Peyer's patch (tissue), 4 donors: ENCODE data around the gene MISP. TPM values are rescaled to one million over a fixed set of nuclear protein-coding genes. Genes with fewer than 3 reads are reported as not detected.
"Not testable (repeated sequence)": the region's sequence is repeated elsewhere in the genome, so short reads cannot be mapped to it uniquely, and the experiment has no call there.

Source experiments
- DNase-seq, 3 donors: peaks; one replicate each; pipeline ENCODE4 v3.0.0-alpha.2; 2017 to 2019
- H3K27ac ChIP-seq, 4 donors: fragments of 200-600 bp; sonication (generic); one replicate each; pipeline ENCODE4 v1.5.1; 2016 to 2019
- H3K27me3 ChIP-seq, 2 donors: fragments of 200-600 bp; sonication (generic); one replicate each; pipeline ENCODE4 v1.5.1; 2019
- H3K36me3 ChIP-seq, 3 donors: fragments of 200-600 bp; sonication (generic); one replicate each; pipeline ENCODE4 v1.5.1; 2016 to 2019
- H3K4me1 ChIP-seq, 4 donors: fragments of 200-600 bp; sonication (generic); one replicate each; pipeline ENCODE4 v1.5.1; 2016 to 2019
- H3K4me3 ChIP-seq, 4 donors: fragments of 200-600 bp; sonication (generic); 1 replicate in 3 of 4; 2 replicates in 1 of 4; pipeline ENCODE4 v1.5.1; 2016 to 2019; ENCODE audit warnings: mild to moderate bottlenecking in 1 of 4
- H3K9me3 ChIP-seq, 4 donors: fragments of 200-600 bp; sonication (generic); one replicate each; pipeline ENCODE4 v1.5.1; 2016 to 2019; ENCODE audit warnings: mild to moderate bottlenecking in 1 of 4
- CTCF ChIP-seq, 6 experiments: fragments of 450-650 bp in 4 of 6; fragments of 200-600 bp in 2 of 6; sonication (generic) in 1 of 6; IDR thresholded peaks; one replicate each; pipeline ENCODE4 v1.5.1; 2017 to 2019; ENCODE audit warnings: antibody characterized with exemption in 6 of 6, mild to moderate bottlenecking in 3 of 6, moderate library complexity in 1 of 6
- POLR2A ChIP-seq, 2 donors: fragments of 450-650 bp; IDR thresholded peaks; one replicate each; pipeline ENCODE4 v1.5.1; 2017; ENCODE audit warnings: antibody characterized with exemption in 2 of 2, mild to moderate bottlenecking in 2 of 2, moderate library complexity in 2 of 2
- total RNA-seq, 4 donors: library from RNA; depleted of rRNA; stranded (reverse); fragments of >200 nt; gene quantifications; one replicate each; pipeline ENCODE4 v1.1.0, GENCODE V29; 2016

MISP gene
- total RNA-seq, 4 donors from 2014 or later = 116 to 828 (median 637) TPM

GRCh38 chr19:726993-727956 is 23.6 kb upstream of the MISP start:
- no peak for TF ChIP-seq POLR2A (IDR thresholded peaks at IDR 0.05)
- no peak for TF ChIP-seq CTCF (IDR thresholded peaks at IDR 0.05)

GRCh38 chr19:728011-728410 is 22.9 kb upstream of the MISP start:
- TF ChIP-seq CTCF (IDR thresholded peaks at IDR 0.05) (no peak), POLR2A (IDR thresholded peaks at IDR 0.05) (no peak)
- no peaks in the 10 kb centered on the region for H3K27me3 ChIP-seq
- no peak overlapping the region for H3K4me3 ChIP-seq
- peaks cover 0 to 2% (median under 1%) of the 10 kb centered on the region in 4 donors for H3K4me1 ChIP-seq
- H3K36me3 ChIP-seq = no peaks in the 10 kb centered on the region
- H3K27ac ChIP-seq = peak overlapping the region in 3 of 4 donors; percentile 22 to 73 (median 64)
- DNase-seq = no peak
- no peaks in the 10 kb centered on the region for H3K9me3 ChIP-seq

More at GRCh38 chr19:726993-727956, 23.6 kb upstream of the MISP start:
- H3K27ac ChIP-seq = peak overlapping the region in 3 of 4 donors; percentile 22 to 73 (median 64)
- H3K36me3 ChIP-seq = no peaks in the 10 kb centered on the region
- no peaks in the 10 kb centered on the region for H3K27me3 ChIP-seq
- no peak for DNase-seq
- H3K4me3 ChIP-seq = no peak overlapping the region
- H3K4me1 ChIP-seq = peaks cover 0 to 9% (median 4%) of the 10 kb centered on the region in 4 donors
- H3K9me3 ChIP-seq = no peaks in the 10 kb centered on the region

GRCh38 chr19:729564-729963 is 21.3 kb upstream of the MISP start:
- not testable (repeated sequence) for H3K4me1 ChIP-seq, H3K27ac ChIP-seq, H3K9me3 ChIP-seq, DNase-seq, H3K27me3 ChIP-seq, H3K36me3 ChIP-seq, H3K4me3 ChIP-seq

GRCh38 chr19:729965-730668 is 20.8 kb upstream of the MISP start:
- Histone ChIP-seq H3K36me3 (no peaks in the 10 kb centered on the region), H3K27me3 (no peaks in the 10 kb centered on the region), H3K4me3 (no peak overlapping the region), H3K4me1 (no peaks in the 10 kb centered on the region), H3K27ac (no peak overlapping the region), H3K9me3 (no peaks in the 10 kb centered on the region)
- TF ChIP-seq POLR2A (IDR thresholded peaks at IDR 0.05) (no peak), CTCF (IDR thresholded peaks at IDR 0.05) (no peak)
- no peak for DNase-seq

GRCh38 chr19:731000-731399 is 19.9 kb upstream of the MISP start:
- no peak for DNase-seq
- Histone ChIP-seq H3K27ac (no peak overlapping the region), H3K27me3 (no peaks in the 10 kb centered on the region), H3K9me3 (no peaks in the 10 kb centered on the region), H3K4me3 (no peak overlapping the region), H3K36me3 (no peaks in the 10 kb centered on the region), H3K4me1 (no peaks in the 10 kb centered on the region)
- TF ChIP-seq POLR2A (IDR thresholded peaks at IDR 0.05) (no peak), CTCF (IDR thresholded peaks at IDR 0.05) (no peak)
